GM12801 (cell line): ENCODE data around the gene KBTBD3.

Source experiments
- TF ChIP-seq, protein P1 (sequence below): IDR thresholded peaks from one replicate; pipeline ENCODE4 v1.5.1; 2011; ENCODE audit warnings: control low read depth; ENCODE audit not compliant: insufficient read length; ENCODE audit errors: extremely low read depth

KBTBD3 gene

DNA sequence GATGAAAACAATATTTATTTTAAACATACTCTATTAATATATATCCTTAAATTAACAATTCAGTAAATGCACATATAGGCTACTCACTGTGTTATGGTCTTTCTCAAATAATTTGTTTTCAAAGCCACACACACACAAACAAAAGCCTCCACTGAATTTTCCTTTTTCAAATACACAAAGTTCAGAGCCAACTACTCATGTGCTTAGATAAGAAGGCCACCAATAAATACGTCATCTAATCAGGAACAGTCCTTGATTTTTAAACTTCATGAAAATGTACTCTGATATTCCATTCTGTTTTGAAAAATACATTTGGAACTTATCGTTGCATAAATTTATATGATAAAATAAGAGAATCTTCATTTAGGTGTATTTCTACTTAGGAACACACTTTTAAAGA lies 26.0 kb downstream of the KBTBD3 start:
- TF ChIP-seq, protein P1, sequence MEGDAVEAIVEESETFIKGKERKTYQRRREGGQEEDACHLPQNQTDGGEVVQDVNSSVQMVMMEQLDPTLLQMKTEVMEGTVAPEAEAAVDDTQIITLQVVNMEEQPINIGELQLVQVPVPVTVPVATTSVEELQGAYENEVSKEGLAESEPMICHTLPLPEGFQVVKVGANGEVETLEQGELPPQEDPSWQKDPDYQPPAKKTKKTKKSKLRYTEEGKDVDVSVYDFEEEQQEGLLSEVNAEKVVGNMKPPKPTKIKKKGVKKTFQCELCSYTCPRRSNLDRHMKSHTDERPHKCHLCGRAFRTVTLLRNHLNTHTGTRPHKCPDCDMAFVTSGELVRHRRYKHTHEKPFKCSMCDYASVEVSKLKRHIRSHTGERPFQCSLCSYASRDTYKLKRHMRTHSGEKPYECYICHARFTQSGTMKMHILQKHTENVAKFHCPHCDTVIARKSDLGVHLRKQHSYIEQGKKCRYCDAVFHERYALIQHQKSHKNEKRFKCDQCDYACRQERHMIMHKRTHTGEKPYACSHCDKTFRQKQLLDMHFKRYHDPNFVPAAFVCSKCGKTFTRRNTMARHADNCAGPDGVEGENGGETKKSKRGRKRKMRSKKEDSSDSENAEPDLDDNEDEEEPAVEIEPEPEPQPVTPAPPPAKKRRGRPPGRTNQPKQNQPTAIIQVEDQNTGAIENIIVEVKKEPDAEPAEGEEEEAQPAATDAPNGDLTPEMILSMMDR: no peak

DNA sequence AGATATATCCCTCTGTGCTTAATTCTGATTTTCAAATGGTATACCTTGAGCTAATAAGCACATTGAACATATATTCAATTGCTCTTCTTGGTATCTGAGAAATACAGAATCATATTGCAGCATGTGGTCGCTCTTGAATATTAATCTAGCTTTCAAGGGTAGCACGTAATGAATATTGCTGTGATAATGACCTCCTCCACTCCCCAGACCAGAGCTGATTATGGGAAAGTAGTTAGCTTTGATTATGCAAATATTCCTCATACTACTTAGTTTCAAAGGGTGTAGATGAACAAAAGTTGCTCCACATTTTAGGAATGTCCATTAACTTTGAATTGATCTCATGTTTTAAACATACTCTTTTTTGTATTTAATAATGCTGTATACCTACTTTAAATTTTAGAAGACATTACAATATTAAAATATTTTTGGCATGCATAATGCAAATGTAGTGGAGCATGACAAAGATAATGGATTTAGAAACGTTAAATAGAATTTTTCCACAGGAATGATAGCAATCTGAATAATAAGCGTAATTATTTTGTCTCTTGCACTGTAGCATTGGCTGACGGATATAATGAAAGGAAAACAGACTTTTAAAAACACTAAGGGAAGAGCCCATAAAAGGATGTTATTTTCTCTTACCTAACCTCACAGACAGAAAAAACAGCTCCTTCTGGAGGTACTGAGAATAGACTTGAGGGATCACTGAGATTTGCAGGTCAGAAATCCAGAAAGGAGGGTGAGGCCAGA lies 27.2 kb downstream of the KBTBD3 start:
- TF ChIP-seq, protein P1: no peak

DNA sequence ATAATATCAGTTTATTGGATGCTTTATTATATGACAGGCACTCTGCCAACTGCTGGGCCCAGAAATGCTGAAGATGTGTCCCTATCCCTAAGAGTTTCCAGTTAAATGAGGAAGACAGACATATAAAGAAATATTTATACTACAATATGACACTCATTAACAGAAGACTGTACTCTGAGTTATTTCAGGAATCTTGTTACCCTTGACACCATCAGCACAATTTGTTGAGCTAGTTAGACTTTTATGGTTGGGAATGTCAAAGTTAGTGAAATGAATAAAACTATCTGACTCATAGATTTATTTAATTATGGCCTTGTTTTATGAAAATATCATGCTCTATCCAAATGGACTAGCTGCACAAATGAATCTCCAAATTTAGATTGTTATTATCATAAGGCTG lies 29.5 kb downstream of the KBTBD3 start:
- TF ChIP-seq, protein P1: no peak

DNA sequence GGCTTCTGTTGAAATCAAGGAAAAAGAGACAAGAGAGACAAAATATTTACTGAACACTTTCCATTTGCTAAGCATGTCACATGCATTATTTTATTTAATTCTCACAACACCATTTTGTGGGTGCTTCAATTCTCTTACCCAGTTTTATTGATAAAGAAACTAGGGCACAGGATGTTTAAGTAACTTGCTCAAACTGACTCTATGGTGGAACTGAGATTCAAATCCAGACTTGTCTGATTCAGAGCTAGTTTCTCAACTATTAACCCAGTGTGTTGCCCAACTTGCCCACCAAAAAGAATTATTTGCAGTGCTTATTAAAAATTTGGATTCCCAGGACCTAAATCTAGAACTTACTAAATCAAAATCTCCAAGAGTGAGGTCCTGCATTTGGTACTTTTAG lies 33.6 kb downstream of the KBTBD3 start:
- TF ChIP-seq, protein P1: no peak

DNA sequence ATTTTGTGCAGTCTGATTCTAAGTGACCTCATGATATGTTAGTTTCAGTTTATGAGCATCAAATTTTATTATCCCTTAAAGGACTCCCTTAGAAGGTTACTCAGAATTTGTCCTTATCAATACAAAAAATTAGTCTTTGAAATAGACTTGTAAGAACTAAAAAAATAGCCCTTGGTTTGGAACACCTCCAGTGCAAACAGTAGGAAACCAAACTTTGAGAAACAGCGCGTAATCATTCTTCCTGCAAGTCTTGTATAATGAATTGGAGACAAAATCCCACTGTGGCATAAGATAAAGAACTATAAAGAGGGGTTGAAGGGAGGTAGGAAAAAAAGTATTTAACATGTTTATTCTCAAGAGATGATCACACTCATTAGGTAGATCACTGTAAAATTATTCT lies 44.3 kb downstream of the KBTBD3 start:
- TF ChIP-seq, protein P1: no peak

DNA sequence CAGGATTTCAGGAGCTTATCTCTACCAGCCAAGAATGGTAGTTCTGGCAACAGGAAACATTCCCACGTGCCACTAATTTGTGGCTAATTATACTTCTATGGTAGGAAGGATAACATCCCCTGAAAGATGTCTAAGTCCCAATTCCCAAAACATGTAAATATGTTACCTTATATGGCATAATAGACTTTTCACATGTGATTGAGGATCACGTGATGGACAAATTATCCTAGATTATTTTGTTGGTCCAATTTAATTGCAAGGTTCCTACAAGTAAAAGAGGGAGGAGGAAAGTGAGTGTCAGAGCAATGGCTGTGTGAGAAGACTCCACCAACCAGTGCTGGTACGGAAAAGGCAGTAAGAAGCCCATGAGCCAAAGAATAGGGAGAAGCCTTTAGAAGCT lies 45.2 kb downstream of the KBTBD3 start:
- TF ChIP-seq, protein P1: no peak

DNA sequence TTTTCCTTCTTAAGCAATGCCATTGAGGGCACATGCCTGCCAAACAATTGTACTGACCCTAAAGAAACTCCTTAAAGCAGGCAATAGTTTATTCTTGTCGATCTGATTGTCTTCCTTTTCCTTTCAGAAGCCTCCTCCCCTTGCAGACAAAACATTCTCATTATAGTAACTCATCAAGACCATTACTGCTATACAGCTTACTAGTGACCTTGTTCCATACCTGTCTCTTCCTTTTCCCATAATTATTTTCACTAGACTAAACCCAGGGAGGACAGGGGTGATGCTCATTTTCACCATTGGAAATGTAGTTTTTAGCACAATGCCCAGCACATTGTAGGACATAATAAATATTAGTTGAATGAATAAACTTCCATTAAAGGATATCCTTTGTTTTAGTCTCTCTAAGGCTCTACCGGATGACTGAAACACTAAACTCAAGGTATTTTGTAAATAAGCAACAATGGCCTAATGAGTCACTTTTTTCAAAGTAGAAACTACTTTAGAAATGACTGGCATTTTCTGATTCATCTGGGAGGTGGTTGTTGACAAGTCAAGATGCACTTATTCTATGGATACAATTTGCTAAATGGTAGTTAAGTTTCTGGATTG lies 45.8 kb downstream of the KBTBD3 start:
- TF ChIP-seq, protein P1: no peak
